Measurements from ENCODE around the gene ST8SIA4. TPM values are rescaled to one million over a fixed set of nuclear protein-coding genes. Genes with fewer than 3 reads are reported as not detected.

The ST8SIA4 gene
- total RNA-seq, 1 donor from 2014 or later = 5.9 TPM

DNA sequence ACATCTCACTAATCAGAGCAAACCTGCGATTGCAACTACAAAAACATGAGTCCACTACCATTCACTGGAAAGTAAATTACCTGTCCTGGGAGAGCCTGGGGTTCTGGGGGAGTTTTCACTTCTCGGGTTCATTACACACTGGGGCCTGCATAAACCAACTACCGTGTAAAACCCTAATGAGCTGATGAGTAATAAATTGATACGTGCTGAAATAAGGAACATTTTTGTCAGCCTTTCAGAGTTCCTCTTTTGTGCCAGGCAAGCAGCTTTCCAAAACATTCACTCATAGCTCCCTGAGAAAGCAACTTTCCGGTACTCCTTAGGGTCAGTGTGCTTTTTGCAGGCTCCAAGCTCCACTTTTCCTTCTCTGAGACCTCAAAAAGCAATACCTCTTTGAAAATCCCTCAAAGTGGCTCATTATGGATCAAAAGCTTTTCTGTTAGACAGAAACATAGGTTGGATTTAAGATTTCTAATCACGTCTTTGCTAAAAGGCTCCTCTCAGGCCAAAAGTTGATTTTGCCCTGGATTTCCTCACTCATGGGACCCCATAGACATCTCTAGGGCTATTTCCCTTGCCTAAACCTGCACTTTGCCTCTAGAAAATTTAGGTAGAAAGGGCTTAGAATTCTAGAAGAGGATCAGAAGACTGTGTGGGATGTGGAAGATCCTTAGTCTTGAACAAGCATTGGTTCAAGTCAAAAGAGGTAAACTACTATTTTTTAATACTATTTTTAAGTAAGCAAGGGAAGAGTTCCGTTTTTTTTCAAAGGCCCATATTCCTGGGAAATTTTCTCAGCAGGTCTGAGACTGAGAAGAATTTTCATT lies 74.8 kb downstream of the ST8SIA4 start:
- Mint-ChIP-seq H3K27ac (ENCODE audit: unreplicated experiment) (peak overlapping the region; percentile 31), H3K27me3 (ENCODE audit: low read depth) (no peaks in the 10 kb centered on the region), H3K4me3 (no peak overlapping the region), H3K4me1 (peaks cover 9% of the 10 kb centered on the region), H3K36me3 (ENCODE audit: low read depth) (no peaks in the 10 kb centered on the region), H3K9me3 (no peaks in the 10 kb centered on the region)
- no peak for DNase-seq (ENCODE audit: low read depth, low spot score)
- TF ChIP-seq, protein P1, sequence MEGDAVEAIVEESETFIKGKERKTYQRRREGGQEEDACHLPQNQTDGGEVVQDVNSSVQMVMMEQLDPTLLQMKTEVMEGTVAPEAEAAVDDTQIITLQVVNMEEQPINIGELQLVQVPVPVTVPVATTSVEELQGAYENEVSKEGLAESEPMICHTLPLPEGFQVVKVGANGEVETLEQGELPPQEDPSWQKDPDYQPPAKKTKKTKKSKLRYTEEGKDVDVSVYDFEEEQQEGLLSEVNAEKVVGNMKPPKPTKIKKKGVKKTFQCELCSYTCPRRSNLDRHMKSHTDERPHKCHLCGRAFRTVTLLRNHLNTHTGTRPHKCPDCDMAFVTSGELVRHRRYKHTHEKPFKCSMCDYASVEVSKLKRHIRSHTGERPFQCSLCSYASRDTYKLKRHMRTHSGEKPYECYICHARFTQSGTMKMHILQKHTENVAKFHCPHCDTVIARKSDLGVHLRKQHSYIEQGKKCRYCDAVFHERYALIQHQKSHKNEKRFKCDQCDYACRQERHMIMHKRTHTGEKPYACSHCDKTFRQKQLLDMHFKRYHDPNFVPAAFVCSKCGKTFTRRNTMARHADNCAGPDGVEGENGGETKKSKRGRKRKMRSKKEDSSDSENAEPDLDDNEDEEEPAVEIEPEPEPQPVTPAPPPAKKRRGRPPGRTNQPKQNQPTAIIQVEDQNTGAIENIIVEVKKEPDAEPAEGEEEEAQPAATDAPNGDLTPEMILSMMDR (conservative IDR thresholded peaks at IDR 0.05) = no peak

DNA sequence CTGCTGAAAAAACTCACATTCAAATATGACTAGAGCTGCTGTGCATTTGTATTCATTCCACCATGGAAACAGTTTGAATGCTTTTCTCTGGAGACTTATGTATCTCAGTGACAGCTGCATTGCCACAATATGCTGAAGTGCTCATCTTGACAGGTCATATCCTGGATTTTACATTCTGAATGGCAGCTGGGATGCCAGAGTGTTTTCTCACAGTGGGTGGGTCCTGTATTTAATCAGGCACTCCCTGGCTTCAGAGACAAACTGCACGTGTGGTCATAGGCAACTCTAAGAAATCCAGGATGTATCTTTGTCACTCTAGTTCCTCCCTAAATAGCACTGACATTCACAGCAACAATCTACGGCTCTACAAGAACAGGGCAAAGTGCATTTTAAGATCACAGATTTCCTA lies 75.6 kb downstream of the ST8SIA4 start:
- TF ChIP-seq, protein P1 (conservative IDR thresholded peaks at IDR 0.05) = no peak

DNA sequence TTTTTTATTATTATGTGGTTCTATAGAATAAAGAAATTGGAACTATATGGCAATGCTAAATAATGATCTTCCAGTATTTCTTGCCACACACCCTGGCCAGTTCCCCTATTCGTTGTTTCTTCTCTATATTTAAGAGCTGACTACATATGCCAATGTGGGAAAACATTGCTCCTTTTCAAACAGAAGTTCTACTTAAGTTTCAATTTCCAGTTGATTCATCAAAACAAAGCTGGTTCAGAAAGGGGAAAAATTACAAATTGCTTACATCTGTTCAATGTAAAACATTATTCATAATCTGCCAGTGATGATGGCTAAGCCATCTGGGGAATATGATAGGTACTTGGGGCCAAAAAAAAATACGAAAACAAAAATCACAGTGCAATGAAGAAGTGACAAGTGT lies 76.9 kb downstream of the ST8SIA4 start:
- H3K9me3 Mint-ChIP-seq = no peaks in the 10 kb centered on the region
- H3K4me3 Mint-ChIP-seq = no peak overlapping the region
- no peaks in the 10 kb centered on the region for H3K27me3 Mint-ChIP-seq (ENCODE audit: low read depth)
- H3K36me3 Mint-ChIP-seq (ENCODE audit: low read depth) = no peaks in the 10 kb centered on the region
- peaks cover 9% of the 10 kb centered on the region for H3K4me1 Mint-ChIP-seq
- DNase-seq (ENCODE audit: low read depth, low spot score) = no peak
- peak overlapping the region; percentile 72 for H3K27ac Mint-ChIP-seq (ENCODE audit: unreplicated experiment)
- TF ChIP-seq, protein P1 (conservative IDR thresholded peaks at IDR 0.05) = no peak

More for the DNA sequence above, 75.6 kb downstream of the ST8SIA4 start:
- Mint-ChIP-seq H3K27ac (ENCODE audit: unreplicated experiment) (no peak overlapping the region), H3K36me3 (ENCODE audit: low read depth) (no peaks in the 10 kb centered on the region), H3K4me1 (peaks cover 9% of the 10 kb centered on the region), H3K4me3 (no peak overlapping the region), H3K9me3 (no peaks in the 10 kb centered on the region), H3K27me3 (ENCODE audit: low read depth) (no peaks in the 10 kb centered on the region)
- DNase-seq (ENCODE audit: low read depth, low spot score) = no peak

DNA sequence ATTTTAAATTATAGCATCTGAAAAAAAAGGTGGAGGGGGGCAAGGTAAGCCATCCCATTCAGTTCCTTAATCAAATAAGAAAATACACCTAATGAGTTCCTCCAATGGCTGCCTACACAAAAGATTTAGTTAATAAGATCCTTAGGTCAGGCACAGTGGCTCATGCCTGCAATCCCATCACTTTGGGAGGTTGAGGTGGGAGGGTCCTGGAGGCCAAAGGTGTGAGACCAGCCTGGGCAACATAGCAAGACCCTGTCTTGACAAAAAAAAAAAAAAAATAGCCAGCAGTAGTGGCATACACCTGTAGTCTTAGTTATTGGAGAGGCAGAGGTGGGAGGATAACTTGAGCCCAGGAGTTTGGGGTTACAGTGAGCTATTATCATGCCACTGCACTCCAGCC lies 78.4 kb downstream of the ST8SIA4 start:
- Mint-ChIP-seq H3K9me3 (no peaks in the 10 kb centered on the region), H3K4me1 (peaks cover 9% of the 10 kb centered on the region), H3K27me3 (ENCODE audit: low read depth) (no peaks in the 10 kb centered on the region), H3K4me3 (no peak overlapping the region), H3K27ac (ENCODE audit: unreplicated experiment) (no peak overlapping the region), H3K36me3 (ENCODE audit: low read depth) (no peaks in the 10 kb centered on the region)
- no peak for DNase-seq (ENCODE audit: low read depth, low spot score)
- TF ChIP-seq, protein P1 (conservative IDR thresholded peaks at IDR 0.05) = no peak

DNA sequence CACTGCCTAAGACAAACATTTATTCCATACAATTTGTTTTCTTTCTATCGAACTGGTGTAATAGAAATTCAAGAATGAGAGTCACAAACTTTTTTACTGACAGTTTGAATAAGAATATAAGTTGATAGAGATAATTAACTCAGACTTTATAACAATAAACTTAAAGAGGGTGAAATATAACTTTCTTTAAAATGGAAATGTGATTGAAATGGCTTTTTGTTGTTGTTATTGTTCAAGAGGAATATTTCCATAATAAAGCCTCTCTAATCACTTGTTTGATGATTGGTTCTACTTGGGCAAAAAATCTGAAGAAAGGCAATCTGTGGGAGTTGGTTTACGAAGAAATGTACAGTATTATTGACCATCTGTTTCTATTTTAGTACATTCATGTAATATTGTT lies 79.3 kb downstream of the ST8SIA4 start:
- Mint-ChIP-seq H3K9me3 (no peaks in the 10 kb centered on the region), H3K27me3 (ENCODE audit: low read depth) (no peaks in the 10 kb centered on the region), H3K27ac (ENCODE audit: unreplicated experiment) (no peak overlapping the region), H3K4me1 (peaks cover 9% of the 10 kb centered on the region), H3K4me3 (no peak overlapping the region), H3K36me3 (ENCODE audit: low read depth) (no peaks in the 10 kb centered on the region)
- DNase-seq (ENCODE audit: low read depth, low spot score) = no peak
- TF ChIP-seq, protein P1 (conservative IDR thresholded peaks at IDR 0.05) = no peak

All from neural crest cell (in vitro differentiated cells).